ENCODE data around the gene FAM193B.

DNA sequence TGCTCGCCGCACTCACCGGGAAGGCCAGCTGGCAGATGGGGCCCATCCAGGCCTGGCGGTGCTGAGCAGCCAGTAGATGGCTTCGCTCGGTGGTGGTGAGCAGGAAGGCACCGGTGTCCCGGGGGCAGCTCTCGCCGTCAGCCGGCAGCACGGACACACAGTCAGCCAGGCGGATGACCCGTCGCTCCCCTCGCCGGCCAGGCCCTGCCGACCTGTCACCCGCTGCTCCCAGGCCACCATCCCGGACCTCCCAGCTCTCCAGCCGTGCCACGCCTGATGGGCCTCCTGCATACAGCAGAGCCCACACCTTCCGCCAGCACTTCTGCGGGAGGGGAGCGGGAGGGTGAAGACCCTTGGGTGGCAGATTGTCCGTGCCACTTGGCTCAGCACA lies 46.1 kb downstream of the FAM193B start:
- TF ChIP-seq SP1 (IDR thresholded peaks at IDR 0.05) (no peak), SUZ12 (IDR thresholded peaks at IDR 0.05) (no peak), BHLHE40 (IDR thresholded peaks at IDR 0.05; ENCODE audit: borderline replicate concordance) (no peak), ELF4 (IDR thresholded peaks at IDR 0.05) (no peak), TARDBP (IDR thresholded peaks at IDR 0.05) (no peak), FOXM1 (IDR thresholded peaks at IDR 0.05; ENCODE audit: borderline replicate concordance) (no peak), HDGF (IDR thresholded peaks at IDR 0.05; ENCODE audit: borderline replicate concordance) (no peak), LEF1 (IDR thresholded peaks at IDR 0.05; ENCODE audit: borderline replicate concordance) (no peak)
- TF ChIP-seq, protein P1, sequence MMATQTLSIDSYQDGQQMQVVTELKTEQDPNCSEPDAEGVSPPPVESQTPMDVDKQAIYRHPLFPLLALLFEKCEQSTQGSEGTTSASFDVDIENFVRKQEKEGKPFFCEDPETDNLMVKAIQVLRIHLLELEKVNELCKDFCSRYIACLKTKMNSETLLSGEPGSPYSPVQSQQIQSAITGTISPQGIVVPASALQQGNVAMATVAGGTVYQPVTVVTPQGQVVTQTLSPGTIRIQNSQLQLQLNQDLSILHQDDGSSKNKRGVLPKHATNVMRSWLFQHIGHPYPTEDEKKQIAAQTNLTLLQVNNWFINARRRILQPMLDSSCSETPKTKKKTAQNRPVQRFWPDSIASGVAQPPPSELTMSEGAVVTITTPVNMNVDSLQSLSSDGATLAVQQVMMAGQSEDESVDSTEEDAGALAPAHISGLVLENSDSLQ (IDR thresholded peaks at IDR 0.05) = no peak

Data from HEK293T (cell line).